HG03045 (cell line): ENCODE data around the gene FAM156A.
"Not testable (repeated sequence)": the region's sequence is repeated elsewhere in the genome, so short reads cannot be mapped to it uniquely, and the experiment has no call there.

Experiments
- ATAC-seq: cut with Tn5 transposase; IDR thresholded peaks from one replicate; pipeline ENCODE4 v1.9.1; 2021; ENCODE audit warnings: mild to moderate bottlenecking, moderate library complexity; ENCODE audit not compliant: unreplicated experiment

The FAM156A gene, protein sequence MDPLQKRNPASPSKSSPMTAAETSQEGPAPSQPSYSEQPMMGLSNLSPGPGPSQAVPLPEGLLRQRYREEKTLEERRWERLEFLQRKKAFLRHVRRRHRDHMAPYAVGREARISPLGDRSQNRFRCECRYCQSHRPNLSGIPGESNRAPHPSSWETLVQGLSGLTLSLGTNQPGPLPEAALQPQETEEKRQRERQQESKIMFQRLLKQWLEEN

DNA sequence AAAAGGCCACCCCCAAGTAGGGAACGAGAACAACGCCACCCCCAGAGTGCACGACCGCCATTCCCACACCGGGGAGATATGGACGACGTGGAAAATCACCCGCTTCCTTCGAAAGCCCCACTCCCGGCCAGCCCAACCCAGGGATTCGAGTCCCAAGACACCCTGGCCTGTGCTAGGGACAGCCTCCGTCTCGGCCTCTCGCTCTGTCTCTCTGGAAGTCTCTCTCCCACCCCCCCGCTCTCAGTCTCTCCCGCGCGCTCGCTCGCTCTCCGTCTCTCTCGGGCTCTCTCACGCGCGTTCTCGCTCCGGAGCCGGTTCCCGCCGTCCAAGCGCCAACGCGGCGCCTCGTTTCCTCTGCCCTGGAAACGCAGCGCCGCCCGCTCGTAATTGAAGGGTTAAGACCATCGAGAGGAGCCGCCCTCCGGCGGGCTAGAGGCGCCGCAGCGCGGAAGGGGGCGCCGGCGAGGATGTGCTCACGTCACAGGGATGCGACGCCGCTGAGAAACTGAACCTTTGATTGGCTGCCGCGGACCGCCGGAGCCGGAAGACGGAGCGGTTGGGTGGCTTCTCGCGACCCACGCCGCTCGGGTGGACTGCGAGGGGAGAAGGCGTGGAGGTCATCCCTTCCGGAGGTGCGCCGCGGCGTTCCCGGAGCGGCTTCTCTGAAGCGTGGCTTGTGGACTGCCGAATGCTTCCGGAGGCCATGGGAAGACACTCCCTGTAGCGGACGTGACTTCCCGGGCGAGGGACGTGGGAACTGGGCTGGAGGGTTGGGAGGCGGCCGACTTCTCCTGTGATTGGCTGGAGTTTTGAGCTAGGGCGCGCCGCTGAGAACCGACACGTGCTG, at the start of gene FAM156A:
TSS of gene FAM156A (minus strand) at position 406 of the 847 bp plus-strand sequence. CDS start 9,930 bp downstream, outside the sequence.
- peak; percentile 89 for ATAC-seq

DNA sequence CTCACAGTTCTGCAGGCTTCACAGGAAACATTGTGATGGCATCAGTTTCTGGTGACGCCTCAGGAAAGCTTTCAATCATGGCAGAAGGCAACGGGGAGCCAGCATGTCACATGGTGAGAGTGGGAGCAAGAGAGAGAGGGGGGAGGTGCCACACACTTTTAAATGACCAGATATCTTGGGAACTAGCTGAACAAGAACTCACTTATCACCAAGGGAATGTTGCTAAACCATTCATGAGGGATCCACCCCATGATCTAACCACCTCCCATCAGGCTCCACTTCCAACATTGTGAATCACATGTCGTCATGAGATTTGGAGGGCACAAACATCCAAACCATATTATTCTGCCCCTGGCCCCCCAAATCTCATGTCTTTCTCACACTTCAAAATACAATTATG, 47.0 kb upstream of the FAM156A start:
- no peak for ATAC-seq

DNA sequence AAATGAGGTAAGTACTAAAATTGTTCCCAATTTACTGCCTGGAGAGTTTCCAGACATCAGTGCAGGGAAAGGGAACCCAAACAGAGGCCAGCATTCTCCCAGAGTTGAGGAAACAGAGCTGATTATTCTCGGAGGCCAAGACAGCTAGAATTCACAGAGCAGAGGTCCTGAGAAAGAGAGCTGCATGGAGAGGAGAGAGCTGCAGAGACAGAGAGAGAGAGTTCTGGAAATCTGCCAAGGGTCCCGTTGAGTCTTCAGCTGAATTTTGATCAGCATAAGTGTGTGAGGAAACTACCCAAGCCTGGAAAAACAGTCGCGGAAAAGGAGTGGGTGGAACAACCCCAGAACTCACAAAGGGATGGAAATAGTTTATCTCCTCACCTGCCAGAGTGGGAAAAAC, 46.5 kb upstream of the FAM156A start:
- no peak for ATAC-seq

DNA sequence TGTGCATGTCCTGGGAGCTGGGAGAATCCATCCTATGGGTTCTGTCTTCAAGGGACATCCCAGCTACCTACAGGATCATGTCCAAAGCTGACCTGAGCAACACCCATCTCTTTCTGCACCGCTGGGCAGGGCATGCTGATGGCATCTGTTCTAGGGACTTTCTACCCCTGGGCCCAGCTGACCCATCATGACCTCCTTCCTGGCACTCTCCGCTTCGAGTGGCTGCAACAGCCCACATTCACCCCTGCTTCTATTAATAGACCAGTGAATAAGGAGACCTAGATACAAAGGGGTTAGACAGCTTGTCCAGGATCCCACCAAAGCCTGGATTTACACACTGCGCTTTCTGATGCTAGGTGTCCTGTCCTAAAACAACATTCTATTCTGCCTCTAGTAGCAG, 45.7 kb upstream of the FAM156A start:
- no peak for ATAC-seq

DNA sequence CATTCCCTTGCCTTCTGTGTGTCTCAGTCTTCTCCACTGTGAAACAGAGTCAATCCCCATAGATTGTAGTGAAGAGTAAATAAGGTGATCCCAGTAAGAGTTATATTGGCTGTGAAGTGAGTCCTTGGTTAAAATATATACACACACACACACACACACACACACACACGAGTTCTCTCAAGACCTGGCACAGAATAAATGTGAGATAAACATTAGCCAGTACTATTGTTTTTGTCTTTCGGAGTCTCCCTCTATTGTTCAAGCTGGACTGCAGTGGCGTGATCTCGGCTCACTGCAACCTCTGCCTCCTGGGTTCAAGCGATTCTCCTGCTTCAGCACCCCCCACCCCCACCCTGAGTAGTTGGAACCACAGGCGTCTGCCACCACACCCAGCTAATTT, 44.8 kb upstream of the FAM156A start:
- no peak for ATAC-seq

DNA sequence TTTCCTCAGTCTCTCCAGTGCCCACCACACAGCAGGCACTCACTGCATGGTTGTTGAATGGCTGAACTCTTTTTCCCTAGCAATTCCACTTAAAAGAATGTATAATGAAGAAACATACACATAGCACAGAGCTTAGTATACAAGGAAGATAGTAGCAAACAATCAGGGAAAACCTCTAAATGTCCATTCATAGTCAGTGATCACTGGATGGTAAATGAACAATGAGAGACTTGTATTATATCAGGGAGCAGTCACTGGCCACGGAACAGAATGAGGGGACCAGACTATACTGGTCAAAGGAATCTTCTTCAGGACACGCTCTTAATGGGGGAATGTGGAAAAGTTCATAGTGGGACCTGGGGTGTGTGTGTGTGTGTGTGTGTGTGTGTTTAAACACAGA, 43.6 kb upstream of the FAM156A start:
- ATAC-seq, result no peak

DNA sequence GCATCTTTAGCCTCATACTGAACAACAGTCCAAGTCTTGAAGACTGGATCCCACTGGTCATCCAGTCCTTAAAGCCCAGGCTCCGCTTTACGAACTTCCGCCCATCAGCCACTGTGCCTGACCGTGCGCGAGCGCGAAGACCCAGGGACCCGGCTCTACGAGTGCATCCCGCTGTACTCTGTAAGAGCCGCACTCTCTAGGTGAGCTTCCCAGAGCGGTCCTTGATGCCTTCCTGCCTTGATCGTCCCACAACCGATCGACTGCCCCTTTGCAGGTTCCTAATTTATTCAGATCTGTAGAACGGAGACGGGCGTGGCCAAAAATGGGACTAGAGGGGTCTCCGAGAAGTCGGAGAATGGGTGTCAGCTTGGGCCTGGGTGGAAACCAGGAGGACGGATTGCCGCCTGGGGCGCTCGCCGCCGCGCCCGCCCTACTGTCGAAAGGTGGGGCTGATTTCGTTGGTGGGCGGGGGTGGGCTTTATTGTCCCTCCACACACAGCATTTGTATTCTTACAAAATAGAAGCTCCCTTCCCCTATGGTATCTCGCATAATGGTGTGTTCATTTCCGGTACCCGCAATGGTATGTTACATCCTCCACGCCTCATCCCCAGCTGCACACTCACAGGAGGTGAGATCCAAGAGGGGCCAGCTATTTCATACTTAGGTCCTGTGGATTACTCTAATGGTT, 42.3 kb upstream of the FAM156A start:
- no peak for ATAC-seq

DNA sequence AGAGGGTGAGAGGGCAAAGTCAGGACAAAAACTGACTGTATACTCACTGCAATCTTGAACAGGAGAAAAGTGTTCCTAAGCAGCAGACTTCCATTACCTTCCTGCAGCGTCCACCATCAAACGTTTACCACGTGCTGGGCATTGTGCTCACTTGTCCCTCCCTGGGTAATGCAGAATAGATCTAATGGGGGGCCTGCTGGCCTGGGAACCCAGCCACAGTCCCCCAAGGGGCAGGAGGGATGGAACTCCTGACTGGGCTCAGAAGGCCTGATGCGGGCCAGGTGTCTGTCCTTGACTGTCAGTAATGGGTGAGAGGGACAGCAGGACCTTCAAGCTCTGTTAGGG, 37.6 kb upstream of the FAM156A start:
- no peak for ATAC-seq

DNA sequence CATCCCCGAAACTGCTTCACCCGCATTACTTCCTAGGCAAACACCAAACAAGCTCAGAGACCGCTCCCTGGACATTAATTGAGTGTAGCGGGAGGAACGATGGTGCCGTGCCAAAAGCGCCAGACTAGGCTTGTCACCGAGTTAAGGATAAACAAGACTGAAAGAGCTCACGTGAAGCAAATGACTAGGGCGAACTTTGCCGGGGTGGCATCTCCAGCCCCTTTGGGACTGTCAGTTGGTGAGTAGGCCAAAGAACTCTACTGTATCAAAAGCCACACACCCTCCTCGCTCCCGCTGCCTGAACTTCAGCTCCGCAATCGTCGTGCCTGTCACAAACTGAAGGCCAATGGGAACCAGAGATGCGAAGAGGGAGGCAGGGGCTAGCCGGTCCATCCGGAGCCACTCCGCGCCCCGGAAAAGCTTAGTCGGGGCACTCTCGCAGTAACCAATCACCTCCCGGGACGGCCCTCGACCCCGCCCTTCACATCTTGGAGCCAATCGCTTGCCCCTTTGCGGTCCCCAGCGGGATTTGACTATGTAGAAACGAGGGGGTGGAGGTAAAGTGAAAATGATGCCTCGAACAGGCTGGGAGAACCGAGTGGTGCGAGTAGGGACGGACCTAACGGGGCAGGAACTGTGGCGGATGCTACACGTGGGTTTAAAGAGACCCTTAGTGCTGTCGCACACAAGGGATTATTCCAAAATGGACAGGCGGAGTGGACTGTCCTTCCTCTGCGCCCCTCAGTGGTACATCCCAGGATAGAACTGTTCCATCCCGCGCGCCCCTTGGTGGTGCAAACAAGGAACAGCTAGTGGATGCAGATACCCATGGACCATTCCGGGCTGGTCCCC, 37.0 kb upstream of the FAM156A start:
- peak; percentile 99 for ATAC-seq

DNA sequence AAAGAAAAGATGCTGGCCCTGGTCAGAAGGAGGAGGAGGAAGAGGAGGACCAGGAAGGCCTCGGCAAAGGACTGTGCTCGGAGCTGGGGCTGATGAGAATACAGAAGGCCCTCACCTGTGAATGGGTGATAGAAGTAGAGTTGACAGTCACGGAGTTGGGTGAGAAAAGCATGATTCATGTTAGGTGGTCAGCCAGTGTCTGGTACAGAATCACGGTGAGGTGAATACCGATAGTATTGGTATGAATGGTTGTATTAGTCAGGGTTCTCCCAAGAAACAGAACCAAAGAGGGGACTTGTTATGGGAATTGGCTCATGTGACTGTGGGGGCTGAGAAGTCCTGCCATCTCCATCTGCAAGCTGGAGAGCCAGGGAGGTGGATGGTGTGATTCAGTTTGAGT, 32.5 kb upstream of the FAM156A start:
- no peak for ATAC-seq

DNA sequence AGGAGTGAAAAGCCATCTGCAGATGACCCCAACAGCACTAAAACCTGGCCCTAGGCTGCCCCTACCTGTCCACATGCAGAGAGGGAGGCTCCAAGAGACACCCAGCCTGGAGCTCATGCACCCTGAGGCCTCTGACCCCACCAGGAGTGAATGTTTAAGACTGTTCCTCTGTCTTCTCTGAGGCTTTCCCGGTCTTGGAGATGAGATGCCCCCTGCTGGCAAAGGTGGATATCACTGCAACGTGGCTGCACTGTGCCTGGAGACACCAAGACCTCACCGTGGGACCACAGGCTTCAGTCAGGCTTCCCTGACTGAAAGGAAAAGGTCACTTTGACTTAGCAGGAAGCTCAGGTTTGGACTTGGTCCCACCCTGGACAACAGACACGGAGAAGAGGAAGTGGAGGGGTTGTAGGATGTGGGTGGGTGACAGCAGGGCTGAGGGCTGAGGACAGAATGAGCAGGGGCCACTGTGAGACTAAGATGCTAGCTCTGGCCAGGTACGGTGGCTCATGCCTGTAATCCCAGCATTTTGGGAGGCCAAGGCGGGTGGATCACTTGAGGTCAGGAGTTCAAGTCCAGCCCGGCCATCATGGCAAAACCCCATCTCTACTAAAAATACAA, 31.8 kb upstream of the FAM156A start:
- peak; percentile 74 for ATAC-seq

DNA sequence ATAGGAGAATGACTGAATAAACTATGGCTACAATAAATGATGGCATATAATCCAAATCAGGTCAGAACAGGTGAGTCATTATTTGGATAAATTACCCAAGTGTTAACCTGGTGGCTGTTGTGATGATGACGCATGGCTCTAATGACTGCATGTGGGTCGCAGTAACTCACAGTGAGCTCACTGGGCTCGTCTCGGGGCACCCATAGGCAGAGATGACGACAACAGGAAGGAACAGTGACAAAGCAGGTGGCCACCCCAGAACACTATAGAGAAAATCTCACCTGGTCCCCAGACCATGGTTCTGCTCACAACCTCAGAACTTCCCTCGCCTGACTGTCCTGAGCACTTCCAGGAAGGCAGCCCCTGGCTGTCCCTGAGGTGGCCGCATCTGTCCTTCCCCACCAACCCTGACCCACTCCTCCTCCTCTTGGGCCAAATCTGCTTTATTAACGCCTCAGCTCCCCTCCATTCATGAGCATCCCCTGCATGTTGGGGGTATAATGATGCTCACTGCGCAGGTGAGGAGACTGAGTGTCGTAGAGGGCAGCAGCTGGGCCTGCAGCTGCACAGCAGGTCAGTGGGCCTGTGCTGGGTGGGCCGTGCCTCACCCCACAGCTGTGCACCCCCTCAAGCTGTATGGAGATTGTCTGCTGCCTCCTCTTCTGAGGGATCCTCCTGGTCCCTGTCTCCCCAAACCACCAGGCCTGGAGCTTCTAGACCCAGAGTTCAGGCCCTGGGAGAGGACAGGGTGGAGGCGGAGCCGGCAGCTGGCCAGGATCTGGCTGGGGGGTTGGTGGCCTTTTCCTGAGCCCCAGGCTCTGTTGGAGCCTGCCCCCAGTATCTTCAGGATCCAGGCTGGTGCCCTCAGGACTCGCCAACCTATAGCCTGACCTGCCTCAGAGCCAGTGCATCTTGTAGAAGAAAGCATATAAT, 30.9 kb upstream of the FAM156A start:
- no peak for ATAC-seq

DNA sequence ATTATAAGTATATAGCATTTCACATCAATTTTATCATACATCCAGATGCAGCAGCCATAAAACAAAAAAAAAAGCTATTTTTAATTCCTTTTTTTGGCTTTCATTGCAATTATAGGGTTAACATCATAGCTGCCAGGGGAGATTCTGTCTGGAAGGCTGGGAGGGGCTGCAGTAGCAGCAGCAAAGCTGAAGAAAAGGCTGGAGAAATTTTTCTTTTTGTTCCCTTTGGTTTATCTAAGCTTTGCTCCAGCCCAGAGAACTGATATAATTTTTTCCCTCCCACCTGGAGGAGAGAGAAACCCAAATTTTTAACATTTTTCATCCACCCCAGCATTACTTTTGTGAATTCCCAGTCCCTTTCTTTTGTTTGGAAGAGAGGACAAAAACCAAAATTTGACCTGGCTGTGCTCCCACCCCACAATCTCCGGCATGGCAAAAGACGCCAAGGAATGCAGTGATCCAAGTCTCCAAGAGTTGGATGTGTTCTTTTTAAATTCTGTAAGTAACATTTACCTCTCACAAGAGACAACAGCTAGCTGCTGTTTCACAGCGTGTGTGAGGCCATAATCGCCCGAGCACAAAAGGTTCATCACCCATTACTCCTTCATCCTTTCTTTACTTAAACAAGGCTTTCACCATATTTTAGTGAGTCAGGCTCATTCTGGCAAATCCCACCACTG, 25.1 kb upstream of the FAM156A start:
- ATAC-seq, result no peak

DNA sequence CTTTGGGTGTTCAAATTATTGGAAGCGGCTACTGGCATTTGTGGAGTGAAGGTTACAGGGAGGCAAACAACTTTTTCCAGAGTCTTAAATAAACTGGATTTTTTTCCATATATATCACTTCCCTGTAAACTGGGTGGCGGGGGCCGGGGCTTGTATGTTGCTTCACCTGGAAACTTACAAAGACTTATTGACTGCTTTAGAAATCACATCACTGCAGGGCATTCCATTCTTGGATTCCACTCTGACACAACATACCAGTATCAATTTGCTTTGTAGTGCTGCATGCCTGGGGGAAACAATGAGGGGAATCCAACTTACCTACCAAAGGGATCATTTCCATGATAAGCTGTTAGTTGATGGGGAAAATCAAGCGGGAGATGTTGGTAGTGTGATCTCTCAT, 21.7 kb upstream of the FAM156A start:
- no peak for ATAC-seq

DNA sequence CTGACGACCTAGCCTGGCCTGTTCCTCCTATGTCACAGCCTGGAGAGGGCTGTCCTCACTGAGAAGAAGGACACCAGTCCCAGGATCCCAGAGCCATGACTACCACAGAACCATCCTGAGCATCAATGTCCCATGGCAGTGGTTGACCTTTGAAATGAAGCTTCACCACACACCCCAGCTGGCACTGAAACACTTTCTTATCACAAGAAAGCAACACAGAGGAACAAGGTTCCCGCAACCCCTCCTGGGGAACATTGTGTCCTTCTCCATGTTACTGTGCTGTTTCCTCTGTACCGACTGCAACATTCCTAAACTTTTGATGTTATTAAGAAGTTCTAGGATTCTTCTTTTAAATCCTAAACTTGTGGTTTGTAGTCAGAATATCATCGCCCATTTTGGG, 21.2 kb upstream of the FAM156A start:
- ATAC-seq, result no peak

DNA sequence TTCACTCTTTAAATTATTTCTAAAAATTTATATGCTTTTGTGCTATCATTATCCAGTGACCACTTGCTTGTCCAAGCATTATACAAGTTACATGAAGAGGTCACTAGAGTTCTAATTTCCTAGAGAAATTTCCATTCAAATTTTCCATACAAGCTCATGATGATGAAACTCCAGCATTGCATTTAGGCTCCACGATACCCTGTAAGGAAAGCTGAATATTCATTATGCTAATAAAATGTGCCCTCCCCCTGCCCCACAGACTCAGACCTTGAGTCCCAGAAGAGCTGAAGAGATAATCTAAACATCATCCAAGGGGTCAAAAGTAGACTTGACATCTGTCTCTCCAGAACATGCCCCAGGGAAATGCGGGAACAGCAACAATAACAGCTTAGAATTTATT, 19.6 kb upstream of the FAM156A start:
- ATAC-seq, result no peak

DNA sequence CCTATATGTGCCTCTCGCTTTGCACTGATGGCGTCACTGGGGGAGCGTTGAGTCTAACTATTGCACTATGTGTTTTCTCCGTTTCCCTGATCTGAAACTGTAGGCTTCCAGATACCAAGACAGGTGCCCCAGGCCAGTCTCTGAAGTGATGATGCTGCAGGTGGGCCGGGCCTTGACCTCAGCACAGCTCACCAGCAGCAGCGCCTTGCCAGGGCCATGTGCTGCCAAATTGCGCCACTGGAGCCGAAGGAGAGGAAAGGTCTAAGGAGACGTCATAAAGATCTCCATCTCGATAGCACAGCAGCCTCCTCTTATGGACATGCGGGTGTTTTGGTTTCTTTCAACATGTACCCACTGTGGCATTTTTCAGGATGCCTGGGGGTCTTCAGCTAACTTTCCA, 17.3 kb upstream of the FAM156A start:
- ATAC-seq, result not testable (repeated sequence)

DNA sequence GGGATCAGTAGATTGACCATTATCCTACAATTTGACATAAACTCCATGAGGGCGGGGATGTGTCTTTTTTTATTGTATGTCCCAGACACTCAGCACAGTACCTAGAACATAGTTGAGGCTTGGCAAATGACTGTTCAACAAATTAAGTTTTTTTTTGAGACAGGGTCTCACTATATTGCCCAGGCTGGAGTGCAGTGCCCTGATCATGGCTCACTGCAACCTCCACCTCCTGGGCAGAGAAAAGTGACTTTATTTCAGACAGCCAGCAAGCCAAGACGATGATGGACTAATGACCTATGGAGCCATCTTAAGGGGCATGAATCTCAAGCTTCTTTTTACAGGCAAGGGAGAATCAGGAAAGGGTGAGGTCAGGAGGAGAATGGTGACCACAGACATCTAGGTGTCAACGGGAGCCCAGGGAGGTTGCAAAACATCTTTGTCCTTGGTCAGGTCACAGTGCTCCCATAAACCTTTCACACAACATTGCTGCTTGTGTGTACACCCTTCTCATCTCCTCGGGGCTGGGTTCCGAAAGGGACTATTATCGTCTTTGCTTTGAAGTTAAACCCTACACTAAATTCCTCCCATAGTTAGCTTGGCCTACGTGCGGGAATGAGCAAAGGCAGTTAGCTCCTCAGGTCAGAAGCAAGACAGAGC, 16.1 kb upstream of the FAM156A start:
- not testable (repeated sequence) for ATAC-seq
